Neuron (in vitro differentiated cells): ENCODE data around the gene LIMS2.
A peak's percentile ranks its signal among the peaks of the same experiment; 100 is the strongest.

Experiments used
- H2AFZ ChIP-seq: one replicate; pipeline ENCODE4 v1.6.1; 2013; ENCODE audit warnings: low read depth, mild to moderate bottlenecking, inconsistent platforms, low read length, moderate library complexity
- H3K27me3 ChIP-seq: one replicate; pipeline ENCODE4 v1.6.1; 2013; ENCODE audit warnings: low read length; ENCODE audit not compliant: insufficient read depth
- H3K36me3 ChIP-seq: one replicate; pipeline ENCODE4 v1.6.1; 2013; ENCODE audit warnings: low read length; ENCODE audit not compliant: insufficient read depth
- H3K4me1 ChIP-seq: one replicate; pipeline ENCODE4 v1.6.1; 2013; ENCODE audit warnings: low read length; ENCODE audit not compliant: insufficient read depth
- H3K4me3 ChIP-seq: 2 replicates; pipeline ENCODE4 v1.5.1; 2013; ENCODE audit warnings: mild to moderate bottlenecking, low read length, moderate library complexity
- H3K9me3 ChIP-seq: one replicate; pipeline ENCODE4 v1.6.1; 2013; ENCODE audit warnings: low read length

Gene LIMS2

GRCh38 chr2:127647242-127648190 is 27.8 kb downstream of the LIMS2 start:
- Histone ChIP-seq H3K36me3 (no peaks in the 10 kb centered on the region), H3K4me1 (peaks cover 36% of the 10 kb centered on the region), H3K4me3 (no peak overlapping the region), H3K27me3 (no peaks in the 10 kb centered on the region), H3K9me3 (no peaks in the 10 kb centered on the region), H2AFZ (no peak overlapping the region)

GRCh38 chr2:127646487-127647241 is 28.7 kb downstream of the LIMS2 start:
- no peaks in the 10 kb centered on the region for H3K27me3 ChIP-seq
- H3K4me3 ChIP-seq: no peak overlapping the region
- peaks cover 36% of the 10 kb centered on the region for H3K4me1 ChIP-seq
- no peaks in the 10 kb centered on the region for H3K9me3 ChIP-seq
- no peaks in the 10 kb centered on the region for H3K36me3 ChIP-seq
- no peak overlapping the region for H2AFZ ChIP-seq

GRCh38 chr2:127645395-127646291 is 29.7 kb downstream of the LIMS2 start, which contains the start of gene GPR17:
TSS of gene GPR17 (plus strand) at chr2:127646153. CDS start at chr2:127650736, 4,583 bp downstream.
- Histone ChIP-seq H2AFZ (peak within 1 kb of the TSS; percentile 12), H3K27me3 (no peaks in the 10 kb centered on the region), H3K4me3 (peak within 1 kb of the TSS; percentile 15), H3K4me1 (peaks cover 36% of the 10 kb centered on the region), H3K36me3 (no peaks in the 10 kb centered on the region), H3K9me3 (no peaks in the 10 kb centered on the region)

- Histone ChIP-seq H3K9me3 (no peaks in the 10 kb centered on the region), H3K4me1 (peaks cover 36% of the 10 kb centered on the region), H3K36me3 (no peaks in the 10 kb centered on the region), H3K4me3 (no peak overlapping the region), H2AFZ (no peak overlapping the region), H3K27me3 (no peaks in the 10 kb centered on the region)
These were observed 30.3 kb downstream of the LIMS2 start for GRCh38 chr2:127645026-127645394.

- Histone ChIP-seq H2AFZ (no peak overlapping the region), H3K27me3 (no peaks in the 10 kb centered on the region), H3K9me3 (no peaks in the 10 kb centered on the region), H3K4me3 (no peak overlapping the region), H3K4me1 (peaks cover 36% of the 10 kb centered on the region), H3K36me3 (no peaks in the 10 kb centered on the region)
These were observed 31.0 kb downstream of the LIMS2 start for GRCh38 chr2:127644066-127645025.

- no peaks in the 10 kb centered on the region for H3K27me3 ChIP-seq
- peaks cover 36% of the 10 kb centered on the region for H3K4me1 ChIP-seq
These were observed 31.8 kb downstream of the LIMS2 start for GRCh38 chr2:127643439-127644065.

GRCh38 chr2:127642706-127643438 is 32.5 kb downstream of the LIMS2 start:
- H3K4me3 ChIP-seq: no peak overlapping the region
- H2AFZ ChIP-seq: no peak overlapping the region
- no peaks in the 10 kb centered on the region for H3K36me3 ChIP-seq
- no peaks in the 10 kb centered on the region for H3K27me3 ChIP-seq
- no peaks in the 10 kb centered on the region for H3K9me3 ChIP-seq
- peaks cover 38% of the 10 kb centered on the region for H3K4me1 ChIP-seq

More at GRCh38 chr2:127643439-127644065, 31.8 kb downstream of the LIMS2 start:
- H3K9me3 ChIP-seq: no peaks in the 10 kb centered on the region
- H3K36me3 ChIP-seq: no peaks in the 10 kb centered on the region
- no peak overlapping the region for H3K4me3 ChIP-seq
- H2AFZ ChIP-seq: no peak overlapping the region

- Histone ChIP-seq H3K9me3 (no peaks in the 10 kb centered on the region), H2AFZ (no peak overlapping the region), H3K4me3 (no peak overlapping the region), H3K36me3 (no peaks in the 10 kb centered on the region), H3K4me1 (peaks cover 47% of the 10 kb centered on the region), H3K27me3 (no peaks in the 10 kb centered on the region)
These were observed 33.4 kb downstream of the LIMS2 start for GRCh38 chr2:127641846-127642507.

- Histone ChIP-seq H3K27me3 (no peaks in the 10 kb centered on the region), H3K4me1 (peaks cover 40% of the 10 kb centered on the region), H3K4me3 (no peak overlapping the region), H2AFZ (no peak overlapping the region), H3K36me3 (no peaks in the 10 kb centered on the region), H3K9me3 (no peaks in the 10 kb centered on the region)
These were observed 34.2 kb downstream of the LIMS2 start for GRCh38 chr2:127641133-127641532.

- H3K4me3 ChIP-seq: no peak overlapping the region
- peaks cover 32% of the 10 kb centered on the region for H3K4me1 ChIP-seq
- no peaks in the 10 kb centered on the region for H3K36me3 ChIP-seq
- H3K27me3 ChIP-seq: no peaks in the 10 kb centered on the region
- no peak overlapping the region for H2AFZ ChIP-seq
- H3K9me3 ChIP-seq: no peaks in the 10 kb centered on the region
These were observed 35.0 kb downstream of the LIMS2 start for GRCh38 chr2:127640082-127641072.
